HG02588 (cell line): ENCODE measurements around the gene SIPA1L3.
A peak's percentile ranks its signal among the peaks of the same experiment; 100 is the strongest.
"Not testable (repeated sequence)": the region's sequence is repeated elsewhere in the genome, so short reads cannot be mapped to it uniquely, and the experiment has no call there.

Experiments used
- ATAC-seq: cut with Tn5 transposase; IDR thresholded peaks from one replicate; pipeline ENCODE4 v1.9.1; 2021; ENCODE audit warnings: mild to moderate bottlenecking, moderate library complexity; ENCODE audit not compliant: unreplicated experiment

SIPA1L3 gene

DNA sequence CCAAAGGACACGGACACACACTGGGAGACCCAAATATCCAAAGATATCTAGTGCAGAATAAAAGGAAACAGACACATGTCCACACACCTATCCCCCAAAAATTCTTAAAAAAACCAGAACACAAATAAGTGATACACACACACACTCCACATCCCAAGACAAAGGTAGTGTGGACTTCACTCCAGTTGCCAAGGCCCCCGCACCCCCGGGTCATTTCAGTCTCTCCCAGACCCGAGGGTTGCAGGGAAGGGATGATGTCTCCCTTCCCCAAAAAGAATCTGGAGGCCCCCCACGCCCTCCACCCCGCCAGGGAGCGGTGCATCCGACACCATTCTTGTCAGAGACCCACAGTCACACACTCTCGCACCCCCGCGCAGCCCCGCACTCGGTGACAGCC lies 316.6 kb downstream of the SIPA1L3 start:
- no peak for ATAC-seq

DNA sequence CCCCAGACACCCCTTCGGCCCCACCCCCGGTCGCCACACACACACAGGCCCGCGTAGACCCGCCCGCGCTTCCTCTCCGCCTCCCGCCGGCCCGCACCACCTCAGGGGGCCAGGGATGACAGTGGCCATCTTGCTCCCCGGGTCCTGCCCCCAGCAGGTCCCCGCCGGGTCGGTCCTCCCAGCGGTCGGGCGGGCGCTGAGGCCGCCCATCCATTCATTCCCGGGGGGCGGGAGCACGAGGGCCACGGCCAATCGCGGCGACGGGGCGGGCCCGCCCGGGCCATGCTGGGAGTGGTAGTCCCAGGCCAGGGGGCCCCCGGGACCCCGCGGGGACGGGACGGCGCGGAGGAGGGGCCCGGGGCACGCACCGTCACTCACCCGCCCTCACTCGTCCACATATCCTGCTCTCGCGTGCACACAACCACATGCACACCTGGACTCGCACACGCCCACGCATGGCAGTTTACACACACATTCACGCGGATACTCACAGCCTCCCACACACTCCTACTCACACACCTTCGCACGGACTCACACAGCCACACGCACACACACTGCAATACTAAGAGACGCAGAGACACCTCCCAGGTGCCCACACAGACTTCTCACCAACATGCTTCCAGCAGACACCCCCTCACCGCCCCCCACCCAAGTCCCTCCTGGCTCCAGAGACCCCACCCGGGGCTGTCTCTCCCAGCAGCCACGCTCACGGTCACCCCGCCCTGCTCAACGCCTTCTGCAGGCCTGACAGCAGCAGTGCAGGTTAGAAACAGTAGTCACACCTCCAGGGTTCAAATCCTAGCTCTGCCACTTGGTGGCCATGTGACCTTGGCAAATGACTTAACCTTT lies 317.2 kb downstream of the SIPA1L3 start, which contains the start of gene DPF1:
Gene DPF1 (minus strand): TSS at position 209 of the 849 bp plus-strand sequence. CDS start 80 bp downstream, at position 129.
- ATAC-seq = peak; percentile 69

DNA sequence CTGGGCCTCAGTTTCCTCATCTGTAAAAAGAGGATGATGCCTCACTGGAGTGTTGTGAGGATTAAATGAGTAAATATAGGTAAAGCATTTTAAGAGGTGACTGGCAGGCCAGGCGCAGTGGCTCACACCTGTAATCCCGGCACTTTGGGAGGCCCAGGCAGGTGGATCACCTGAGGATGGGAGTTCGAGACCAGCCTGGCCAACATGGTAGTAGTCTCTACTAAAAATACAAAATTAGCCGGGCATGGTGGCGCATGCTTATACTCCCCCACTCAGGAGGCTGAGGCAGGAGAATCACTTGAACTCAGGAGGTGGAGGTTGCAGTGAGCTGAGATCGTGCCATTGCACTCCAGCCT lies 317.8 kb downstream of the SIPA1L3 start:
- ATAC-seq = not testable (repeated sequence)

DNA sequence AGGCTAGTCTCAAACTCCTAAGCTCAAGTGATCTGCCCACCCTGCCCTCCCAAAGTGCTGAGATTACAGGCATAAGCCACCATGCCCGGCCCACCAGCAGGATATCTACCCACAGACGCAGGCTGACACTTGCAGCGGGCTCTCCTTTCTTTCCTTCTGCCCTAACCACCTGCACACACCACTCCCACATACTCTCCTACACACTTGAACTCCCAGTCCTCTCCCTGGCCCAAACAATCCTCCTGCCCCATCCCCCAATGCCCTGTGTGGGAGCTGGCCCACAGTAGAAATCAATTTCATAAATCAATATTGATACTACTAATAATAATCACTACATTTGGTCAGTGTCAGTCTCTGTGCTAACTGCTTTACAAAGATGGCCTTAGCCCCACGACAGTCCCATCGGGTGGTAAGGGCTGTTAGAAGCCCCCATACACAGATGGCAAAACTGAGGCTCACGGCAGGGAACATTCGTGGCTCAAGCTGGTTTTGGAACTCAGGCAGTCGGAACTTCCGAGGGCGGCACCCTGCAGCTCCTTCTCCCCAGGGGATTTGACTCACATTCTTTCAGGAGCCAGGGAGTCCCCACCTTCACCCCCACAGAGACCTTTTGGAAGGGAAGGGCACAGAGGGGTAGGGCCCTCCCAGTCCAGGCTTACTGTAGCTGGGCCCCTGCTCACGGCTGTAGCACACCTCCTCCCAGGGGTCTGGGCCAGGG lies 320.4 kb downstream of the SIPA1L3 start:
- ATAC-seq = no peak

DNA sequence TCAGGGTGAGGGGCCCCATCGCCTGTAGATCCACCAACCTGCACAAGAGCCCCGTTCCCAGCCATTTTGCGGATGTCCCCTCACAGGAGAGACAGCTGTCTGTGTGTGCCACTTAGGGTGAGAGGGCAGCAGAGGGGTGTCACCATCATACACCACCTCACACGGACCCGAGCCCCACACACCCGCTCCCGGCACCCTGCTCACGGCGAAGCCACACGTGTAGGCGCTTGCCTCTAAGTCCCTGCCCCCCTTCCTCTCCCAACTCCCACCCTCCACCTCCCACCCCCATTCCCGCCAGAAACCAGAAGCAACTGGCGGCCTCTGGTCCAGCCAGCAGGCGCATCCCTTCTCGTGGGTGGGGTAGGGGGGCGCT lies 321.0 kb downstream of the SIPA1L3 start:
- no peak for ATAC-seq

DNA sequence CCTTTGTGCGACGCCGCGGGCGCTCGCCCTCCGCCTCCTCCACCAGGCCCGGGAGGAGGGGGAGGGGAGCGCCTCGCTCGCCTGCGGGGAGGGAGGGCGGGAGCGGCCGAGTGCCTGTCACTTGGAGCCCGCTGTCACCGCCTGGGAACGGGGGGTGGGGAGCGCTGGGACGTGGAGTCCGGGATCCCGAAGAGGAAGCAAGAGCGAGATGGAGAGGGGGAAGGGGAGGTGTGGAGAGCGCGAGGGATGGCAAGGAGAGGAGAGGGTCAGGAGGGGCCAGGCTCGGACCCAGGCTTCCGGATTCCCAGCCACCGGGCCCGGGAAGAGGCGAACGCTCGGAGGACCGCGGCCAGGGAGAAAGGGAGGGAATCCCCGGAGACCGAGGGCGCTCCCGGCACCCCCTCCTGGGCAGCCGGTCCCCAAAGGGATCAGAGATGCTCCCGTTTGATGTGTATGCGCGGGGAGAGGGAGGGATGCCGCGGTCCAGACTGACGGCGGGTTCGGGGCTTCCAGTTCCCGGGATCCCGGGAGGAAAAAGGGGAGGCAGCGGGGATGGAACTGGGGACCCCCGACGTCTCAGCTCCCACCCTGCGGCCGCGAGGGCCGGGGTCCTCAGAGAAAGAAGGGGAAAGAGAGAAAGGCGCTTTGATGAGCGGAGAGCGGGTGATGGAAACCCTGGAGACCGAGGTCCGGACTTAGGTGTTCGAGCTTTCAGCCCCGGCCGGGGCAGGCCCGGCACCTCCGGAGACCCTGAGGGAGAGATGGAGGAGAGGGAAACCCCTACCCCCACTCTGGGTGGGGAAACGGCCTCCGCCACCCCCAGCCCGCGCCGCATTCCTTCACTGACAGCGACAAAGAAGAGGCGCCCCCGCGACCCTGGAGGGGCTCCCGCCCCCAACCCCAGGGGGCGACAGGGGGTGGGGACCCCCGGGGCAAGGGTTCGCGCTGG lies 321.8 kb downstream of the SIPA1L3 start:
- ATAC-seq = no peak

DNA sequence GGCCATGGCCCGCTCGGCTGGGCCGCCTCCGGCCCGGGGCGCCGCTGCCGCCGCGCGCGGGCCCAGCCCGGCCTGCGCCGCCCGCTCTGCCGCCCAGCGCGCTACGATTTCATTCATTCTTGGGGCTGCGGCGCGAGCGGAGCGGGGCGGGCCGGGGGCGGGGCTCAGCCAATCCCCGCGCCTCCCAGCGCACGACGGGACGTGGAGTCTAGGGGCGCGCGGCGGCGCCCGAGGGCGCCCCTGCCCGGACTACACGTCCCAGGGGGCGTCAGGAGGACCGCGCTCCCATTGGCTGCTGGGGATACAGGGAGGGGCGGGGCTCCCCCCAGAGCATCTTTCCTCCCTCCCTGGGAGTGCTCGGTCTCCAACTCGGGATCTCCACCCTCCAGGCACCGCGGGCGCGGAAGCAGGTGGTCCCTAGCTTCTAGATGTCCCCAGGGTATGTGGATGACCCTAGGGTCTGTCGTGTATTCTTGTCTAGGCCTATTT lies 322.6 kb downstream of the SIPA1L3 start:
- no peak for ATAC-seq

DNA sequence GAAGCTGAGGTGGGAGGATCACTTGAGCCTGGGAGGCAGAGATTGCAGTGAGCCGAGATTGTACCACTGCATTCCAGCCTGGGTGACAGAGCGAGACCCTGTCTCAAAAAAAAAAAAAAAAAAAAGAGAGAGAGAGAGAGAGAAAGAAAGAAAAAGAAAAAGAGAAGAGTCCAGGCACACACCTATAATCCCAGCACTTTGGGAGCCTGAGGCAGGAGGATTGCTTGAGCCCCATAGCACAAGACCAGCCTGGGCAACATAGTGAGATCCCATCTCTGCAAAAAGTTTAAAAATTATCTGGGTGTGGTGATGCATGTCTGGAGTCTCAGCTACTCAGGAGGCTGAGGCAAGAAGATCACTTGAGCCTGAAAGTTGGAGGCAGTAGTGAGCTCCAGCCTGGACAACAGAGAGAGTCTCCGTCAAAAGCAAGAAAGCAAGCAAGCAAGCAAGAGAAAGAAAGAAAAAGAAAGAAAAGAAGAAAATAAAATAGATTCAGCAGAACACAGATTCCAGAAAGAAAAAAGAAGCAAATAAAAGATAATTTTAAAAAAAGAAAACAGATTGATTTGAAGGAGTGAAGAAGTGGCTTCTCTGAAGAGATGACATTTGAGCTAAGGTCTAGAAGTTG lies 323.6 kb downstream of the SIPA1L3 start:
- not testable (repeated sequence) for ATAC-seq

DNA sequence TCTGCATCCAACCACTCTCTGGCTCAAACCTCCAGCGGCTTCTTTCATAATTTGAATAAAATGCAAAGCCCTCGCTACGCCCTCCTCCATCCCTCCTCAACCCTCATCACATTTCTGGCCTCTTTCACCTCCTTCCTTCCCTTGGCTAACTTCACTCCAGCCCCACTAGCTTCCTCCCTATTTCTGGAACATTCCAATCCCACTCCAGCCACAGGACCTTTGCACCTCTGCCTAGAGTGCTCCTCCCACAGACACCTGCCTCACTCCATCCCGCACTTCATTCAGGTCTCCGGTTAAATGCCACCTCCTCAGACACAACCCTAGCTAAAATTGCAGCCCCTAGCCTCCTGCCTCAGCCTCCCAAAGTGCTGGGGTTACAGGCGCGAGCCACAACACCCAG lies 324.9 kb downstream of the SIPA1L3 start:
- no peak for ATAC-seq

DNA sequence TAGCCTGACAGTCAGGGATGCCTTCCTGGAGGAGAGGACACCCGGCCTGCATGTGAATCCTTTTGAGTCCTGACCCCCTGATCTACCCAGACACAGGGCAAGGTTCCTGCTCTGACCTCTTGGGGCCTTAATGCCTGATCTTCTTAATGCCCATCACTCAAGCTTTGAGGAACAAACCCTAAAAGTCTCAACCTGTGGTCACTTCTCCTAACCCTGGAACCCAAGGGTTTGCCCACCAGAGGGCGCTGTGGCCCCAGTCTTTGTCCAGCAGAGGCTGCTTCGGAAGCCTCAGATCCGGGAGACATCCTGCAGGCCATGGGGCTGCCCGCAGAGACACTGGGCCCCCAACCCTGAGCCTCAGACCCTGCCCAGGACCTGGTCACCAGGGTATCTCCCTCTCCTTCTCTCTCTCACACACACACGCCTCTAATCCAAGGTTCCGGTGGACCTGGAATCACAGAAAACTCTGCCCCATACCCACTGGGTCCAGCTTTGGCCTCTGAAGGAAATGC lies 326.8 kb downstream of the SIPA1L3 start:
- no peak for ATAC-seq

DNA sequence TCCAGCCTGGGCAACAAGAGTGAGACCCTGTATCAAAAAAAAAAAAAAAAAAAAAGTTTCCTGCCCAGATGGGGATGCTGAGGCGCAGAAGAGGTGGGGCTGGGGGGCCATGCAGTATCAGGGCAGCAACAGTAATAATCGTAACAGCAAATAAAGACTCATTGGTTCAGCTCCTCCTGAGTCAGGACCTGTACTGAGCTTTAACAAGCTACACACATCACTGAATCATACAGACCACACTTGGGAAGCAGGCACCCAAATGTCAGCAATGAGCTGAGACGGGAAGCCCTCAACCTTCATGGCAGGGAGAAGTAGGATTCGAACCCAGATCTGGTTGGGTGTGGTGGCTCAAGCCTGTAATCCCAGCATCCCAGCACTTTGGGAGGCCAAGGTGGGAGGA lies 327.6 kb downstream of the SIPA1L3 start:
- ATAC-seq = no peak

DNA sequence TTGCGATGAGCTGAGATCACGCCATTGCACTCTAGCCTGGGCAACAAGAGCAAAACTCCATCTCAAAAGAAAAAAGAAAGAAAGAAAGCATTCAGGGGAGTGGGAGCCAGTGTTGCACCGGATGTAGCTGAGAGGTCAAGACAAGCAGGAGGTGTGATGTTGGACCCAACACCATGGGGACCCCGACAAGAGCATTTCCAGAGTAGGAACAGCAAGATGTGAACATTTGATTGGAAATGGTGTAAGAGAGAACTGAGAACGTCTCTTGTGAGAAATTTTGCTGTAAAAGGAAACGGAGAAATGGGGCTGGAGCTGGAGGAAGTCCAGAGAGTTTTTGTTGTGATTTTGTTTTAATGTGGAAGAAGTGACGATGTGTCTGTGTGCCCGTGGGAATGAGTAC lies 332.8 kb downstream of the SIPA1L3 start:
- ATAC-seq = no peak

DNA sequence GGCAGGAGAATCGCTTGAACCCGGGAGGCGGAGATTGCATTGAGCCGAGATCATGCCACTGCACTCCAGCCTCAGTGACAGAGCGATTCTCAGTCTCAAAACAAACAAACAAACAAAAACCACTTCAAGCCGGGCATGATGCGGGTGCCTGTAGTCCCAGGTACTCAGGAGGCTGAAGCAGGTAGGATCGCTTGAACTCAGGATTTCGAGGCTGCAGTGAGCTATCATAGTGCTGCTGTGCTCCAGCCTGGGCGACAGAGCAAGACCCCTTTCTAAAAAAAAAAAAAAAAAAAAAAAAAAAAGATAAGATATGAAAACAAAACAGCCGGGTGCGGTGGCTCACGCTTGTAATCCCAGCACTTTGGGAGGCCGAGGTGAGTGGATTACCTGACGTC lies 336.3 kb downstream of the SIPA1L3 start:
- no peak for ATAC-seq

DNA sequence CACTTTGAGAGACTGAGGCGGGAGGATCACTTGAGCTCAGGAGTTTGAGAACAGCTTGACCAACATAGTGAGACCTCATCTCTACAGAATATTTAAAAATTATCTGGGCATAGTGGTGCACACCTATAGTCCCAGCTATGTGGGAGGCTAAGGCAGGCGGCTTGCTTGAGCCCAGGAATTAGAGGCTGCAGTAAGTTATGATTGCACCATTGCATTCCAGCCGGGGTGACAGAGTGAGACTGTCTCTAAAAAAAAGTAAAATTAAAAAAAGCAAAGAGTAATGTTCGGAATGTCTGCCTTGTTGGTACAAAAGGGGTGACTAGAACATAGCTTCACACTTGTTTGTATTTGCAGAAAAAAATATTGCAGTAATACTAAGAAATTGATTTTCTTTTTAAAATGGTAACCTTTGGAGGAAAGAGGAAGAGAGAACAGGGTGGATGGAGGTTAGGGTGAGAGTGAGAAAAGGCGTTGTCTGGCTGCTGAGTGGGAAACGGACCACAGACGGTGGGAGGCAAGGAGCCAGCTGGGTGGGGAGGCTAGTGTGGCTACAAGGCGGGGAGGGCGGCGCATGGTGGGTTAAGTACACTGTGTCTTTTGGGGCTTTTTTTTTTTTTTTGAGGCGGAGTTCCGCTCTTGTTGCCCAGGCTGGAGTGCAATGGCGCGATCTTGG lies 339.0 kb downstream of the SIPA1L3 start:
- no peak for ATAC-seq

DNA sequence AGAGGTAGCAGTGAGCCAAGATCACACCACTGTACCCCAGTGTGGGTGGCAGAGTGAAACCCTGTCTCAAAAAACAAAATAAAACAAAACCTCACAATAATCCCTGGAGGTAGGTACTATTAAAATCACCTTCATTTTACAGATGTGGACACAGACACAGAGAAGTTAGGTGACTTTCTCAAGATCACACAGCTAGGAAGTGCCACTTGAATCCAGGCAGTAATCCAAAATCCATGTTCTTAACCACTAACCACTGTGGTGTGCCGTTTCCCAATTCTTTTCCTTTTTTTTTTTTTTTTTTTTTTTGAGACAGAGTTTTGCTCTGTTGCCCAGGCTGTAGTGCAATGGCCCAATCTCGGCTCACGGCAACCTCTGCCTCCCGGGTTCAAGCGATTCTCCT lies 340.1 kb downstream of the SIPA1L3 start:
- no peak for ATAC-seq

DNA sequence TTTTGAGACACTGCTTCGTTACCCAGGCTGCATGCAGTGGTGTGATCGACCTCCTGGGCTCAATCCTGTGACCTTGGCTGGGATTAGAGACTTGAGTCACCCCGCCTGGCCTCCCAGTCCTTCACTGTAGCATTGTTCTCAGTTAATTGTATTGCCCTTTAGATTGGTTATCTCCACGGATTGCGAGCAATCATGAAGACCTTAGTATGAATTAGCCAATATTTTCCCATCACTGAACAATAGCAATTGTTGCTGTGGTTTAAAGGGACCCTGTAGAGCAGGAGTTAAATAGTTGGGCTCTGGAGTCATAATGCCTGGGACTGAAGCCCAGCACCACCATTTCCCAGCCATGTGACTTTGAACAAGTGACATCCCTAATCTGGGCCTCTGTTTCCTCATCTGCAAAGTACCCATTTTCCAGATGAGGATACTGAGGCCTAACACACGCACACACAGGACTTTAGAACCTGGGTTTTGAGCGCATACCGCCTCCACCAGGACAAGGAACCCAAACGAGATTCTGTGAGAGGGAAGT lies 340.8 kb downstream of the SIPA1L3 start:
- ATAC-seq = no peak

DNA sequence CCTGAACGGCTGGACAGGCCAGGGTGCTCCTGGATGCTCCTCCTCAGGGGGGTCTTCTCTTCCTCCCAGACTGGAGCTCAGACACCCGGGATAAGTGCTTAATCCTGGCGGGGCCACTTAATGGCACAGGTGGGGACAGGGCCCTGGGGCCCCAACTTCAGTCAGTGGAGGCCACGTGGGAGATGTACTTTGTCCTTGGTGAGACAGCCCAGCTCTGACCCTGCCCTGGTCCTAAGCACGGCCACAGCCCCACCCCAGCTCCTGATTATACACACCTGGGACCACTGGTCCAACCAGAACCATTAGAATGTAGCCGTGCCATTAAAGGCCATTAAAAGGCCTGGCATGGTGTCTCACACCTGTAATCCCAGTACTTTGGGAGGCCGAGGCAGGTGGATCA lies 341.4 kb downstream of the SIPA1L3 start:
- no peak for ATAC-seq

DNA sequence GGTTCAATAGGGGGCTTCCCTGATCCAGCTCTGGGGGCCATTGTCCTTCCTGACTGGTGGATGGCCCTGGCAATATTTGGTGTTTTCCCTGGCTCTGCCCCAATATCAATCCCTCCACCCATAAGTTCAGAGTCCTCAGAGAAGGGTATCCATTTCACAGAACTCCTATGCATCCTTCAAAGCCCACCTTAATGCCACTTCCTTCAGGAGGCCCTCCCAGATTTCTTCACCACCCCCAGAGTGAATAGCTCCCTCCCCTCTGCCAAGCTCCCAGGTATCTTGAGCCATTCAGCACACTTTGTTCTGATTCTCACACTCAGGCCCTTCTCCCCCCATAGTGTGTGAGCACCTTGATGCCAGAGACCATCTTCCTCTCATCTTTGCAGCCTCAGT lies 343.4 kb downstream of the SIPA1L3 start:
- no peak for ATAC-seq

DNA sequence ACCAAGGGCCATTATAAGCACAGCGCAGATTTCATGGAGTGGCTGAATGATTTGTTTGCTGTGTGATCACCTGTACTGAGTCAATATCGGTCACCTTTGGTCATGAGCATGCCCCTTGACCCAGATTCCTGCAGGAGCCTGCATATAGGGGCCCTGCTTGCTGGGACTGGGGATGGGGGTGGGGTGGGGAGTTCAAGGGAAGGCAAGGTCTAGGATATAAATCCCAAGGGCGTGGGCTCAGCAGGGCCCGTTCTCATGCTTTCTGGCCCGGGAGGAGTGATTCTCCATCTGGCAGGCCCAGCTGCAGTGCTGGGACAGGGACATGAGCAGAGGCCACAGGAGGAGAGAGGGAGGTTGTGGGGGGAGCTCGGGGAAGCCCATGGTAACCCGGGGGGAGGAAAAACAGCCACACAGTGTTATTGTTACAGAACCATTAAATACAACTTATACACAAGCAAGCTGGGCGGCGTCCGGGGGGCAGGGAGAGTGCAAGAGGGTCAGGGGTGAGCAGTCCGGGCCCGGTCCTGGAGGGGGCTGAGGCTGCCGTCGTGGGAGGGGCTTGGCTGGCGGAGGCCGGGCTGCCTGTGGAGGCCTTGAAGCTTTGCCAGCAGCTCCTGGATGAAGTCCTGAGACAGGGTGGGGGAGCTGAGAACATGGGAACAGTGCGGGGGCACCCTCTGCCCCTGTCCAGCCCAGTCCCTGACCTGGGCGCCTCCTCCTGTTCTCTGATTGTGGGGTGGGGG lies 344.0 kb downstream of the SIPA1L3 start:
- no peak for ATAC-seq
